ENCODE measurements around the gene RNF207.

The RNF207 gene

DNA sequence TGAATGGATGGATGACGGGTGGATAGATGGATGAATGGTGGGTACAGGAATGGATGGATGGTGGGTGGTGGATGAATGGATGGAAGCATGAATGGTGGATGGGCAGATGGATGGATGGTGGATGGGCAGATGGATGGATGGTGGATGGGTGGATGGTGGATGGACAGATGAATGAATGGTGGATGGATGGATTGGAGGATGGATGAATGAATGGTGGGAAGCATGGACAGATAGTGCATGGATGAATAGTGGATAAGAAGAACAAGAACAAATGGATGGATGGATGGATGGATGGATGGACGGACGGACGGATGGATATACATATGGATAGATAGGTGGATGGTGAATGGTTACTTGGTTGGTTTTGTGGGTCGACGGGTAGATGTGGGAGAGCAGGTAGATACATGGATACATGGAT is 30.5 kb upstream of the RNF207 start:
- TF ChIP-seq CEBPB (IDR thresholded peaks at IDR 0.05) (no peak), TEAD4 (IDR thresholded peaks at IDR 0.05) (no peak), NFIC (IDR thresholded peaks at IDR 0.05) (no peak), RAD21 (IDR thresholded peaks at IDR 0.05; ENCODE audit: low read depth) (no peak), TAF1 (IDR thresholded peaks at IDR 0.05; ENCODE audit: low read depth) (no peak), FOXM1 (IDR thresholded peaks at IDR 0.05; ENCODE audit: borderline replicate concordance, low read depth) (no peak), CREB1 (IDR thresholded peaks at IDR 0.05; ENCODE audit: low read depth) (no peak), TCF12 (IDR thresholded peaks at IDR 0.05; ENCODE audit: low read depth) (no peak), EP300 (IDR thresholded peaks at IDR 0.05; ENCODE audit: borderline replicate concordance) (no peak), YY1 (IDR thresholded peaks at IDR 0.05; ENCODE audit: low read depth) (no peak), ZBTB7A (IDR thresholded peaks at IDR 0.05; ENCODE audit: low read depth) (no peak), EGR1 (IDR thresholded peaks at IDR 0.05) (no peak)
- TF ChIP-seq, protein P1, sequence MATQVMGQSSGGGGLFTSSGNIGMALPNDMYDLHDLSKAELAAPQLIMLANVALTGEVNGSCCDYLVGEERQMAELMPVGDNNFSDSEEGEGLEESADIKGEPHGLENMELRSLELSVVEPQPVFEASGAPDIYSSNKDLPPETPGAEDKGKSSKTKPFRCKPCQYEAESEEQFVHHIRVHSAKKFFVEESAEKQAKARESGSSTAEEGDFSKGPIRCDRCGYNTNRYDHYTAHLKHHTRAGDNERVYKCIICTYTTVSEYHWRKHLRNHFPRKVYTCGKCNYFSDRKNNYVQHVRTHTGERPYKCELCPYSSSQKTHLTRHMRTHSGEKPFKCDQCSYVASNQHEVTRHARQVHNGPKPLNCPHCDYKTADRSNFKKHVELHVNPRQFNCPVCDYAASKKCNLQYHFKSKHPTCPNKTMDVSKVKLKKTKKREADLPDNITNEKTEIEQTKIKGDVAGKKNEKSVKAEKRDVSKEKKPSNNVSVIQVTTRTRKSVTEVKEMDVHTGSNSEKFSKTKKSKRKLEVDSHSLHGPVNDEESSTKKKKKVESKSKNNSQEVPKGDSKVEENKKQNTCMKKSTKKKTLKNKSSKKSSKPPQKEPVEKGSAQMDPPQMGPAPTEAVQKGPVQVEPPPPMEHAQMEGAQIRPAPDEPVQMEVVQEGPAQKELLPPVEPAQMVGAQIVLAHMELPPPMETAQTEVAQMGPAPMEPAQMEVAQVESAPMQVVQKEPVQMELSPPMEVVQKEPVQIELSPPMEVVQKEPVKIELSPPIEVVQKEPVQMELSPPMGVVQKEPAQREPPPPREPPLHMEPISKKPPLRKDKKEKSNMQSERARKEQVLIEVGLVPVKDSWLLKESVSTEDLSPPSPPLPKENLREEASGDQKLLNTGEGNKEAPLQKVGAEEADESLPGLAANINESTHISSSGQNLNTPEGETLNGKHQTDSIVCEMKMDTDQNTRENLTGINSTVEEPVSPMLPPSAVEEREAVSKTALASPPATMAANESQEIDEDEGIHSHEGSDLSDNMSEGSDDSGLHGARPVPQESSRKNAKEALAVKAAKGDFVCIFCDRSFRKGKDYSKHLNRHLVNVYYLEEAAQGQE (IDR thresholded peaks at IDR 0.05; ENCODE audit: low read depth): no peak
- TF ChIP-seq, protein P2, sequence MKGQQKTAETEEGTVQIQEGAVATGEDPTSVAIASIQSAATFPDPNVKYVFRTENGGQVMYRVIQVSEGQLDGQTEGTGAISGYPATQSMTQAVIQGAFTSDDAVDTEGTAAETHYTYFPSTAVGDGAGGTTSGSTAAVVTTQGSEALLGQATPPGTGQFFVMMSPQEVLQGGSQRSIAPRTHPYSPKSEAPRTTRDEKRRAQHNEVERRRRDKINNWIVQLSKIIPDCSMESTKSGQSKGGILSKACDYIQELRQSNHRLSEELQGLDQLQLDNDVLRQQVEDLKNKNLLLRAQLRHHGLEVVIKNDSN (IDR thresholded peaks at IDR 0.05): no peak
- TF ChIP-seq, protein P3, sequence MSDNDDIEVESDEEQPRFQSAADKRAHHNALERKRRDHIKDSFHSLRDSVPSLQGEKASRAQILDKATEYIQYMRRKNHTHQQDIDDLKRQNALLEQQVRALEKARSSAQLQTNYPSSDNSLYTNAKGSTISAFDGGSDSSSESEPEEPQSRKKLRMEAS (IDR thresholded peaks at IDR 0.05): no peak

DNA sequence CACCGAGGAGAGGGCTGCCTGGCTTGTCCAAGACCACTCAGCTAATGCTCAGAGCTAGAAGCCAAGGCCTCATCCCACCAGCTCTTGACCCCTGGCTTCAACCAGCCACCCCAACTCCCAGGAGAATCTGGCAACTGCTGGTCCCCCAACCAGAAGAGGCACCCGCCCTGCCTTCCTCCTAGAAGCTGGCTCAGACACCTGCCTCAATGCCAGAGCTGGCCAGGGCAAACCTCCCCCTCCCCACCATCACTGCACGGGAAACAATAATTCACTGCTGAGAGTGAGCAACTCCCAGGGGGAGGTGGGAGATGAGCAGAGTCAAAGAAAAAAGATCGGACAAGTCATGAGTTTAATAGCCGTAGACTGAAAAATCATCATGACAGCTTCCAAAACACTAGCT is 29.1 kb upstream of the RNF207 start:
- TF ChIP-seq TAF1 (IDR thresholded peaks at IDR 0.05; ENCODE audit: low read depth) (no peak), ZBTB7A (IDR thresholded peaks at IDR 0.05; ENCODE audit: low read depth) (no peak), CEBPB (IDR thresholded peaks at IDR 0.05) (no peak), YY1 (IDR thresholded peaks at IDR 0.05; ENCODE audit: low read depth) (no peak), RAD21 (IDR thresholded peaks at IDR 0.05; ENCODE audit: low read depth) (no peak), TCF12 (IDR thresholded peaks at IDR 0.05; ENCODE audit: low read depth) (no peak), TEAD4 (IDR thresholded peaks at IDR 0.05) (no peak), FOXM1 (IDR thresholded peaks at IDR 0.05; ENCODE audit: borderline replicate concordance, low read depth) (no peak), NFIC (IDR thresholded peaks at IDR 0.05) (no peak), EP300 (IDR thresholded peaks at IDR 0.05; ENCODE audit: borderline replicate concordance) (no peak), CREB1 (IDR thresholded peaks at IDR 0.05; ENCODE audit: low read depth) (no peak)
- TF ChIP-seq, protein P3 (IDR thresholded peaks at IDR 0.05): no peak
- TF ChIP-seq, protein P1 (IDR thresholded peaks at IDR 0.05; ENCODE audit: low read depth): no peak

DNA sequence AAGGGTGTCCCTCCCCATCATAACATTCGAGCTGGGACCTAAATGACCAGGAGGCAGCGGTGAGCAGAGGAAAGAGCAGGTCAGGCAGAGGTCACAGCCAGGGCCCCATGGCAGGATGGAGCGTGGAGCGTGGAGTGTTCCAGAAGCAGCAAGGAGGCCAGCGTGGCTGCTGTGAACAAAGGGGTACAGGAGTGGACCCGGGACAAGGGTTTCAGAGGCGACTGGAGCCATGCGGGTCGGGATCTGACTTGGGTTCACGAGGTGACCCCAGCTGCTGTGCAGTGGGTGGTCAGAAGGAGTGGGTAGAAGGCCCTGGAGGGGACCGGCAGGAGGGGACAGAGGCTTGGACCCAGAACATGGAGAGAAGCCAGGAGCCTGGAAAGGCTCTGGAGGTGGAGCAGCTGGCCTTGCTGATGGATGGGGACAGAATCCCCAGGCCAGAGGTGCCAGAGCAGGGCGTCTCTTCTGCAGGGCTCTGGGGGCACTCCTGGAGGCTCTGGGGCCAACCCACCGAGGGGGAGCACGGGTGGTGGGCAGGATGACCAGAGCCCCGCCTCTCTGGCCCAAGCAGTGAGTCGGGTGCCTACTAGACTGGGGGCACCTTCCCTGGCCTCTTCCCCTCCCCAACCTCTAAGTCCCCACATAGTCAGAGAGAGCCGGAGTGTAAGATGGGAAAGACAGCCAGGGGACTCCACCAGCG is 28.1 kb upstream of the RNF207 start:
- TF ChIP-seq CREB1 (IDR thresholded peaks at IDR 0.05; ENCODE audit: low read depth) (no peak), CEBPB (IDR thresholded peaks at IDR 0.05) (no peak), EGR1 (IDR thresholded peaks at IDR 0.05) (no peak), YY1 (IDR thresholded peaks at IDR 0.05; ENCODE audit: low read depth) (no peak), TCF12 (IDR thresholded peaks at IDR 0.05; ENCODE audit: low read depth) (no peak), ZBTB7A (IDR thresholded peaks at IDR 0.05; ENCODE audit: low read depth) (no peak), FOXM1 (IDR thresholded peaks at IDR 0.05; ENCODE audit: borderline replicate concordance, low read depth) (no peak)
- TF ChIP-seq, protein P3 (IDR thresholded peaks at IDR 0.05): no peak
- TF ChIP-seq, protein P1 (IDR thresholded peaks at IDR 0.05; ENCODE audit: low read depth): no peak
- TF ChIP-seq, protein P2 (IDR thresholded peaks at IDR 0.05): no peak
